ENCODE data around the gene CMTM5. TPM values are rescaled to one million over a fixed set of nuclear protein-coding genes. Genes with fewer than 3 reads are reported as not detected.

Gene CMTM5
- total RNA-seq, 2 experiments from 2014 or later: not detected

DNA sequence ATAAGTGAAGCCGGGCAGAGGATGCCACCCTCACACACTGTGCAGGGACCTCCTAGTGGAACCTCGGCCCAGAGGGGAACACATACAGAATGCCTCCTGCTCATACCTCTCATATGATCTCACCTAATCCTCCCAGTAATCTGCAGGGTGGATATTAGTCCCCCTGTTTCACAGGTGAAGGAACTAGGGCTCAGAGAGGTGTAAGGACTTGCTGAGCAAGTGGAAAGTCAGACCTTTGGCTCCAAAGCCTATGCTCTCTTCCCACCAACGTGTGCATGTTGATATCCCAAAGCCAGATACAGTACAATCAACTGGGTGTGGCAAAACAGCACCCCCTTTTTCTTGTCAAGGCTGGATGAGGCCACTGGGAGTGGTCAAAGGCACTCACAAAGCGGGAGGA is 27.1 kb downstream of the CMTM5 start:
- CTCF ChIA-PET (ENCODE audit: unreplicated experiment): no interaction called here
- TF ChIP-seq, protein P1, sequence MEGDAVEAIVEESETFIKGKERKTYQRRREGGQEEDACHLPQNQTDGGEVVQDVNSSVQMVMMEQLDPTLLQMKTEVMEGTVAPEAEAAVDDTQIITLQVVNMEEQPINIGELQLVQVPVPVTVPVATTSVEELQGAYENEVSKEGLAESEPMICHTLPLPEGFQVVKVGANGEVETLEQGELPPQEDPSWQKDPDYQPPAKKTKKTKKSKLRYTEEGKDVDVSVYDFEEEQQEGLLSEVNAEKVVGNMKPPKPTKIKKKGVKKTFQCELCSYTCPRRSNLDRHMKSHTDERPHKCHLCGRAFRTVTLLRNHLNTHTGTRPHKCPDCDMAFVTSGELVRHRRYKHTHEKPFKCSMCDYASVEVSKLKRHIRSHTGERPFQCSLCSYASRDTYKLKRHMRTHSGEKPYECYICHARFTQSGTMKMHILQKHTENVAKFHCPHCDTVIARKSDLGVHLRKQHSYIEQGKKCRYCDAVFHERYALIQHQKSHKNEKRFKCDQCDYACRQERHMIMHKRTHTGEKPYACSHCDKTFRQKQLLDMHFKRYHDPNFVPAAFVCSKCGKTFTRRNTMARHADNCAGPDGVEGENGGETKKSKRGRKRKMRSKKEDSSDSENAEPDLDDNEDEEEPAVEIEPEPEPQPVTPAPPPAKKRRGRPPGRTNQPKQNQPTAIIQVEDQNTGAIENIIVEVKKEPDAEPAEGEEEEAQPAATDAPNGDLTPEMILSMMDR (conservative IDR thresholded peaks at IDR 0.05; ENCODE audit: low read length): no peak
- no peak for TF ChIP-seq EZH2phosphoT487 (IDR thresholded peaks at IDR 0.05; ENCODE audit: borderline replicate concordance, low read depth, low read length)
- Histone ChIP-seq H2AFZ (ENCODE audit: low read length) (no peak overlapping the region), H3K4me3 (ENCODE audit: low read depth, low read length, poor library complexity, severe bottlenecking) (no peak overlapping the region), H3K4me1 (ENCODE audit: insufficient read depth, low read length, poor library complexity, severe bottlenecking) (no peaks in the 10 kb centered on the region), H3K36me3 (ENCODE audit: insufficient read depth, low read length) (no peaks in the 10 kb centered on the region), H3K9me3 (ENCODE audit: low read length) (no peaks in the 10 kb centered on the region), H3K4me2 (ENCODE audit: low read length) (no peak overlapping the region), H3K9me2 (ENCODE audit: insufficient read depth, low read length) (no peaks in the 10 kb centered on the region), H3K27ac (ENCODE audit: low read depth, low read length, poor library complexity, severe bottlenecking) (no peak overlapping the region), H3K79me2 (ENCODE audit: insufficient read depth, low read depth, low read length) (no peaks in the 10 kb centered on the region), H4K20me1 (ENCODE audit: insufficient read depth, low read length) (no peaks in the 10 kb centered on the region)
- intact Hi-C loops (cut with micrococcal nuclease; ENCODE audit: unreplicated experiment): no loop called here
- POLR2A ChIA-PET: no interaction called here
- no TSS peak for BruUV-seq (replicated peaks)
- DNase-seq (ENCODE audit: low spot score): no peak

DNA sequence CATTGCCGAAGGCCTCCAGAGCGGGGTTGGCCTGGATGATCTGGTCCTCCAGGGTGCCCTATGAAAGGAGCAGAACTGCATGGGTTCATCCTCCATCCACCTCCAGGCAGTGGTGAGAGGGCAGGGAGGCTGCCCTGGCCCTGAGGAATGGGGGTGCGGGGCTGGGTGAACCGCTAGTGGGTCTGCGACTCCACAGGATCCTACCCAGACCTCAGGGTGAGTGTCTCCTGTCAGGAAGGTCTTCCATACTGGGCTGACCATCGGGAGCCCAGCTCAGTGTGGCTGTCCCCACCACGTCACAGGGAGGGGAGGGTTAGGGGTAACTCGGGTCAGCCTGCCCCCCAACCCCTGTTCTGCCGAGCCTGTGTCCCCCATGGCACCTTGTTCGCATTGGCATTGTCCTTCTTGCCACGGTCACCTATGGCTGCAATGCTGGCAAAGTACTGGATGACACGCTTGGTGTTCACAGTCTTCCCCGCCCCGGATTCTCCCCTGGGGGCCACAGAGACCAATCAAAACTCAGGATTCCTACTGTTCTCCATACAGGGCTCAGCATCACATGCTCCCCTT is 27.6 kb downstream of the CMTM5 start:
- no peak overlapping the region for H2AFZ ChIP-seq (ENCODE audit: low read length)
- TF ChIP-seq, protein P1 (conservative IDR thresholded peaks at IDR 0.05; ENCODE audit: low read length): no peak
- no peak for TF ChIP-seq EZH2phosphoT487 (IDR thresholded peaks at IDR 0.05; ENCODE audit: borderline replicate concordance, low read depth, low read length)
- no peak overlapping the region for H3K4me3 ChIP-seq (ENCODE audit: low read depth, low read length, poor library complexity, severe bottlenecking)
- H3K9me2 ChIP-seq (ENCODE audit: insufficient read depth, low read length): no peaks in the 10 kb centered on the region
- no peak overlapping the region for H3K4me2 ChIP-seq (ENCODE audit: low read length)
- H3K4me1 ChIP-seq (ENCODE audit: insufficient read depth, low read length, poor library complexity, severe bottlenecking): no peaks in the 10 kb centered on the region
- no peak overlapping the region for H3K27ac ChIP-seq (ENCODE audit: low read depth, low read length, poor library complexity, severe bottlenecking)
- DNase-seq (ENCODE audit: low spot score): no peak
- H3K79me2 ChIP-seq (ENCODE audit: insufficient read depth, low read depth, low read length): no peaks in the 10 kb centered on the region
- H3K36me3 ChIP-seq (ENCODE audit: insufficient read depth, low read length): no peaks in the 10 kb centered on the region
- H3K9me3 ChIP-seq (ENCODE audit: low read length): no peaks in the 10 kb centered on the region
- intact Hi-C loops (cut with micrococcal nuclease; ENCODE audit: unreplicated experiment): no loop called here
- BruUV-seq (replicated peaks): no TSS peak
- ChIA-PET CTCF (ENCODE audit: unreplicated experiment) (no interaction called here), POLR2A (no interaction called here)
- no peaks in the 10 kb centered on the region for H4K20me1 ChIP-seq (ENCODE audit: insufficient read depth, low read length)

DNA sequence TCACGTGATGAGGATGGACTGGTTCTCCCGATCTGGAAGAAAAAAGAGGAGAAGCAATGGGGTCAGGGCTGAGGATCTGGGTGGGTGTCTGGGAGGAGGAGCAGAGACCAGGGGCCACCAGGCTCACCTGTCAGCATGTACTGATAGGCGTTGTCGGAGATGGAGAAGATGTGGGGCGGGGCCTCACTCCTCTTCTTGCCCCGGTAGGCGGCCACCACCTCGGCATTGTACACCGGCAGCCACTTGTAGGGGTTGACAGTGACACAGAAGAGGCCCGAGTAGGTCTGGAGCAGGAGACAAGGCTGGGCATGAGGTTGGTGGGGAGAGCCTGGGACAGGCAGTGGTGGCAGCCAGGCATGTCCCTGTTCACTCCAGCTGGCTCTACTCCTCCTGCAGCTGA is 28.2 kb downstream of the CMTM5 start:
- BruUV-seq (replicated peaks): no TSS peak
- Histone ChIP-seq H3K9me3 (ENCODE audit: low read length) (no peaks in the 10 kb centered on the region), H3K4me2 (ENCODE audit: low read length) (no peak overlapping the region), H4K20me1 (ENCODE audit: insufficient read depth, low read length) (no peaks in the 10 kb centered on the region), H3K4me1 (ENCODE audit: insufficient read depth, low read length, poor library complexity, severe bottlenecking) (no peaks in the 10 kb centered on the region), H3K36me3 (ENCODE audit: insufficient read depth, low read length) (no peaks in the 10 kb centered on the region), H3K4me3 (ENCODE audit: low read depth, low read length, poor library complexity, severe bottlenecking) (no peak overlapping the region), H3K27ac (ENCODE audit: low read depth, low read length, poor library complexity, severe bottlenecking) (no peak overlapping the region), H2AFZ (ENCODE audit: low read length) (no peak overlapping the region), H3K9me2 (ENCODE audit: insufficient read depth, low read length) (no peaks in the 10 kb centered on the region), H3K79me2 (ENCODE audit: insufficient read depth, low read depth, low read length) (no peaks in the 10 kb centered on the region)
- TF ChIP-seq, protein P1 (conservative IDR thresholded peaks at IDR 0.05; ENCODE audit: low read length): no peak
- TF ChIP-seq EZH2phosphoT487 (IDR thresholded peaks at IDR 0.05; ENCODE audit: borderline replicate concordance, low read depth, low read length): no peak
- POLR2A ChIA-PET: no interaction called here
- intact Hi-C loops (cut with micrococcal nuclease; ENCODE audit: unreplicated experiment): no loop called here
- CTCF ChIA-PET (ENCODE audit: unreplicated experiment): no interaction called here
- DNase-seq (ENCODE audit: low spot score): no peak

All from OCI-LY7 (cell line).